GM10266 (cell line): ENCODE measurements around the gene ARVCF.

Source experiments
- DNase-seq: peaks from one replicate; pipeline ENCODE4 v3.0.0; 2012; ENCODE audit errors: extremely low spot score
- TF ChIP-seq, protein P1 (sequence below): IDR thresholded peaks from 2 replicates; pipeline ENCODE4 v1.5.1; 2012; ENCODE audit warnings: mild to moderate bottlenecking, low read depth; ENCODE audit not compliant: control insufficient read depth, insufficient read depth; ENCODE audit errors: missing control alignments

The ARVCF gene

DNA sequence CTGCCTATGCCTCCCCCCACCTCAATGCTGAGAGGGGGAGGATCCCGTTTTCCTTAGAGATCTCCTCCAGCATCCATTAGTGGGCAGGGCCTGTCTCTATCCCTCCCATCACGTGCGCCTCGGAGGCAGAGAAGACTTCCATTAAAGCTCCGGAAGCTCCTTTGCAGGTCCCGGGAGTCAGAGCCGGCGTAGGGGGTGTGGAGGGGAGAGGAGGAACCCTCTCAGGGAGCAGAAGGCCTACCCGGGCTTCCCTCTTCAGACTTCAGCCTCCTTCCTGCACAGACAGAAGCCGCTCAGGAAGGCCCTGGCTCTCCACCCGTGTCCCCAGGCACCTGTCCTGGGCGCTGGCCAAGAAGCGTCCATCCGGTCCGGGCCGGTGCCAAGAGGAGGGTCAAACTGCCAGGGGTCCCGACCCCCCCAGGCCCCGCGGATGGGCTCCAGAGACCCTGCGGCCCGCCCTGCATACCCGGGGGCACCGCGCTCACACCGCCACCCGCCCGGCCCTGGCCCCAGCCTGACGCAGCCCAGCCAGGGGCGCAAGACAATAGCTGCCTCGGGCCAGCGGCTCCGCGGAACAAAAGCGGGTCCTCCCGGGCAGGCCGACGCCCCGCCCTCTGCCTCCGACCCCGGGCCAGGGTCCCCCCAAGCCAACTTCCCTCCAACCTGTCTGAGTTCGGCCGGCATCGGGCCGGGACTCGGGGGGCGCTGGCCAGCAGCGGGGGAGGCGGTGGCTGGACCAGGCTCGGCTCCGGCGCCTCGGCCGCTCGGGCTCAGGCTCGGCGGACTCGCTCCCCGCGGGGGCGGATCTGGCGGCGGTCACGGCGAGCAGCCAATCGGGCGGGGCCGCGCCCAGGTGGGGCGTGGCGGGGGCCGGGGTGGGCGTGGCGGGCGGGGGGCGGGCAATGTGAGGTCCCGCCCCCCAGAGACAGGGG lies 29.9 kb downstream of the ARVCF start:
- peak; percentile 98 for DNase-seq
- TF ChIP-seq, protein P1, sequence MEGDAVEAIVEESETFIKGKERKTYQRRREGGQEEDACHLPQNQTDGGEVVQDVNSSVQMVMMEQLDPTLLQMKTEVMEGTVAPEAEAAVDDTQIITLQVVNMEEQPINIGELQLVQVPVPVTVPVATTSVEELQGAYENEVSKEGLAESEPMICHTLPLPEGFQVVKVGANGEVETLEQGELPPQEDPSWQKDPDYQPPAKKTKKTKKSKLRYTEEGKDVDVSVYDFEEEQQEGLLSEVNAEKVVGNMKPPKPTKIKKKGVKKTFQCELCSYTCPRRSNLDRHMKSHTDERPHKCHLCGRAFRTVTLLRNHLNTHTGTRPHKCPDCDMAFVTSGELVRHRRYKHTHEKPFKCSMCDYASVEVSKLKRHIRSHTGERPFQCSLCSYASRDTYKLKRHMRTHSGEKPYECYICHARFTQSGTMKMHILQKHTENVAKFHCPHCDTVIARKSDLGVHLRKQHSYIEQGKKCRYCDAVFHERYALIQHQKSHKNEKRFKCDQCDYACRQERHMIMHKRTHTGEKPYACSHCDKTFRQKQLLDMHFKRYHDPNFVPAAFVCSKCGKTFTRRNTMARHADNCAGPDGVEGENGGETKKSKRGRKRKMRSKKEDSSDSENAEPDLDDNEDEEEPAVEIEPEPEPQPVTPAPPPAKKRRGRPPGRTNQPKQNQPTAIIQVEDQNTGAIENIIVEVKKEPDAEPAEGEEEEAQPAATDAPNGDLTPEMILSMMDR: no peak

DNA sequence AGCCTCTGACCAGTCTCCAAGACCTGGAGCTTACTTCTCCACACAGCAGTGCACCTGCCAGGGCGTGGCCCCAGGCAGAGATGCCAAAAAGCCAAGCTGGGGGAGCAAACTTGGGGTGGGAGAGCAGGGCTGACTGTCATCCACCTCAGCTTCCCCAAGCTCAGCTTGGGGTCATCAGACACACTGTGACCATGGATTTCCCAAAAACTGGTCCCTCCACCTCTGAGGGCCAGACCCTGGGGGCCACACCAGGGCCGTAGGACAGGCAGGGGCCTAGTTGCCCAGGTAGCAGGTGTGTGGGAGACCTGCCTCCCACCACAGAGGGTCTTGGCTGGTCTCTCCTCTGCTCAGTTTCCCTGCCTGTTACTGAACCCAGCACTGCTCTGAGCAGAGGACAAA lies 30.6 kb downstream of the ARVCF start:
- TF ChIP-seq, protein P1: no peak
- no peak for DNase-seq

DNA sequence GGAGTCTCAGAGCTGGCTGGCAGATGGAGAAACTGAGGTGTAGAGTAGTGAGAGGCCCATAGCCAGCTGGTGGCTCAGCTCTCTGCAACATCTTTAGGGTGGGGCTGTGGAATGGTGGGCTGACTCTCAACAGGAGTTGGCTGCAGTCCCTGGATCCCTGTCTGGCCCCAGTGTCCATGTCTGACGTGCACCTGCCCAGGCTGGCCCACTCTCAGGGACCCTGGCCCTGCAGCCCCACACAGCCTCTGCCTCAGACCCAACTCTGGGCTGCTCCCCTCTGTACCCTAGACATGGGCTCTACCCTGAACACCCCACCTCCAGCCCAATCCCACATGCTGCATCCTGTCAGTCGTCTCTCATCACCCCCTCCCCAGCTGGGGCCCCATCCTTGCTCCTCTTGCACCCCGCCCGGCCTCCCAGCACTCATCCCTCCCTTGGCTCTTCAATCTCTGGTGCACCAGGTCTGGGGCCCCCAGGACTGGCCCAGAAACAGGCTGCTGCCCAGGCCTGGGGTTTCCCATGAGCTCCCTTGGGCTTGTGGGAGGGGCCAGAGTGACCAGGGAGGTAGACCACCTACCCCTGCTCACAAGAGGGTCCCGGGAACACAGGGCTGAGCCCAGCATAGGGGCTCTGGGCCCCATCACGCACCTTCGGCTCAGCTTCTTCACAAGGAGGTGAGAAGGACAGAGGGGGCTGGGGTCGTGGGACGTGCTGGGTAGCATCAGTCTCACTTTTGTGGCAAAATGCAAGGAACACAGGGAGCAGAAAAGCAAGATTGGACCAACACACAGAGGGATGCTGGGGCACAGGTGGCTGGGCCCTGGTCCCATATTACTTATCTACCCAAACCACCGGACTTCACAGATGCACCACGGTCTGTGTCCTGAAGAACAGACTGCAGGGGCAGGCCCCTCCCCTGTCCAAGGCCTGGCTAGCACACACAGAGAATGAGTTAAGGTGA lies 31.5 kb downstream of the ARVCF start:
- no peak for DNase-seq
- TF ChIP-seq, protein P1: no peak

DNA sequence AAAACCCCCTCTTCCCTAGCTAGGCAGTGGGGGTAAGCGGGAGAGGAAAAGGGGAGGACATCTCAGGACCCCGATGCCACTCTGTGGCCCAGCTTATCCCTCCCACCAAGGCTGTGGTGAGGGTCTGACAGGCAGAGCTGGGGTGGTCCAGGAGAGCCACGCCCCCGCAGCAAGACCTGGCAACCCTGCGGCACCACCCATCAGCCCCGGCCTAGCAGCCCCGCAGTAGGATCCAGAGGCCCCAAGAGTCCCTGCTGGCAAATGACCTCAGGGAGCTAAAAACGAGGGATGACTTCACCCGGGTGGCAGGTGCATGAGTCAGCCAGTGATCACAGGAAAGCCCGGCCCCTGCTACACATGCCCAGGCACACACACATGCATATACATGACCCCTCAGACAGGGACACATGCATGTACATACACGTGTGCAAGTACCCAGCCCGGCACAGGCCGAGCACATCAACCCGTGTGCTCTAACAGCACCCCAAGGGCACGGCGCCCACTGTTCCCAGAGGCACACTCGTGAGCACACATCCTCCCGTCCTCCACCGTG lies 32.3 kb downstream of the ARVCF start:
- DNase-seq: no peak
- TF ChIP-seq, protein P1: no peak

DNA sequence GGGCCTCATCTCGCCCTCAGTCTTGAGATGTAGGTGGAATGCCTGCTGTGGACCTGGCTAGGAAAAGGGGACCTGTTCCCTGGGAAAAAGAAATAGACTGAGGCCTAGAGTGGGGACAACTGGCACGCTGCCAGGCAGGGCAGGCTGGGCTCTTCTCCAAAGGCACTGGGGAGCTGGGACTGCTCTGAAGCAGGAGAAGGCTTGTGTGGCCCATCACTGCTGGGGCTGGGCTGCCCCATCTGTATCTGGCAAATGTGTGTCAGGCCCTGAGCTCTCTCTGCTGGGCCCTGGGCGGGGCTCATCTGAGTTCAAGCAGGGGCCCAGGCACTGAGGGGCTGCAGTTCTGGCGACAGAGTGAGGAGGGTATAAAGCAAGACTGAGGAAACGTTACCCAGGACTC lies 32.9 kb downstream of the ARVCF start:
- TF ChIP-seq, protein P1: no peak
- no peak for DNase-seq

DNA sequence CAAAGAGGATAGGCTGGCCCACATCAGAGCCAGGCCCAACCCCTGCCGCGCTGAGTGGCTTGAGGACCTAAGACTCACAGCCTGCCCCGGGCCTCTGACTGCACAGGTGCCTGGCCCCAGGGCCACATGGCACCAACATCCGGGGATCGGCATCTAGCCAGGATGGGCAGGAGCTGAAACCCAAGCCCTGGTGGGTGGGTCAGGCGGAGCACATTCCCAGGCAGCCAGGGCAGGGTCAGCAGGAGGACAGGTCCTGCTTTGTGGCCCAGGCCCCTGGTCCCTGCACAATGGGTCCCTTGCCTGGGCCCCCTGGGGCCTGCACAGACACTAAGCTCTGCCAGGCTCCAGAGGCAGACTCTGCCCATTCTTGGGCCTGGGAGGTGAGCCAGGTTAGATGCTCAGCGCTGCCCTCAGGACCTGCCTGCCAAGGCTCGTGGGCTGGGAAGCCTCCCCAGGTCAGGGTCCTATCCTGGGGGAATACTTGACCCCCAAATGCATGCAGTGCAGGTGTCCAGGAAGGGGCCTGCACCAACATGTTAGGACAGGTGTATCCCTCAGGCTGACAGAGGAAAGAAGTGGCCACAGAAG lies 33.5 kb downstream of the ARVCF start:
- no peak for DNase-seq

More for the DNA sequence above, 33.5 kb downstream of the ARVCF start:
- TF ChIP-seq, protein P1: no peak
